Right lobe of liver (tissue), 4 donors: ENCODE measurements around the gene APBB2.
"Not testable (repeated sequence)": the region's sequence is repeated elsewhere in the genome, so short reads cannot be mapped to it uniquely, and the experiment has no call there.

Experiments
- POLR2A ChIP-seq: fragments of 450-650 bp; IDR thresholded peaks from one replicate; pipeline ENCODE4 v1.6.1; 2017; ENCODE audit warnings: antibody characterized with exemption, mild to moderate bottlenecking
- TF ChIP-seq, protein P1 (sequence below), 4 donors: fragments of 200-600 bp in 3 of 4; fragments of 450-650 bp in 1 of 4; IDR thresholded peaks; one replicate each; pipeline versions ENCODE4 v1.5.1 to v1.8.0; 2016 to 2022; ENCODE audit warnings: antibody characterized with exemption in 4 of 4, mild to moderate bottlenecking in 2 of 4
- donor health status: DM: no; HTN: no; CAD: no.
- donor health status: DM: no; HTN: no; CAD: no.
- donor health status: DM: no; HTN: yes; CAD: no.

DNA sequence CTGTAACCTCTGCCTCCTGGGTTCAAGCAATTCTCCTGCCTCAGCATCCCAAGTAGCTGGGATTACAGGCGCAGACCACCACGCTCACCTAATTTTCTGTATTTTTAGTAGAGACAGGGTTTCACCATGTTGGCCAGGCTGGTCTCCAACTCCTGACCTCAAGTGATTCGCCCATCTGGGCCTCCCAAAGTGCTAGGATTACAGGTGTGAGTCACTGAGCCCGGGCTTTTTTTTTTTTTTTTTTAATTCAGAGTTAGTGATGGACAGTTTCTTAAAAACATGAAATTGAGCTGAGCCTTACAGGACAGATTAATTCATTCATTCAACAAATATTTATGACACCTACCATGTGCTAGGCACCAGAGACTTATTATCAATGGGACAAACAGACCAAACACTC is 313.8 kb downstream of the APBB2 start:
- TF ChIP-seq, protein P1, sequence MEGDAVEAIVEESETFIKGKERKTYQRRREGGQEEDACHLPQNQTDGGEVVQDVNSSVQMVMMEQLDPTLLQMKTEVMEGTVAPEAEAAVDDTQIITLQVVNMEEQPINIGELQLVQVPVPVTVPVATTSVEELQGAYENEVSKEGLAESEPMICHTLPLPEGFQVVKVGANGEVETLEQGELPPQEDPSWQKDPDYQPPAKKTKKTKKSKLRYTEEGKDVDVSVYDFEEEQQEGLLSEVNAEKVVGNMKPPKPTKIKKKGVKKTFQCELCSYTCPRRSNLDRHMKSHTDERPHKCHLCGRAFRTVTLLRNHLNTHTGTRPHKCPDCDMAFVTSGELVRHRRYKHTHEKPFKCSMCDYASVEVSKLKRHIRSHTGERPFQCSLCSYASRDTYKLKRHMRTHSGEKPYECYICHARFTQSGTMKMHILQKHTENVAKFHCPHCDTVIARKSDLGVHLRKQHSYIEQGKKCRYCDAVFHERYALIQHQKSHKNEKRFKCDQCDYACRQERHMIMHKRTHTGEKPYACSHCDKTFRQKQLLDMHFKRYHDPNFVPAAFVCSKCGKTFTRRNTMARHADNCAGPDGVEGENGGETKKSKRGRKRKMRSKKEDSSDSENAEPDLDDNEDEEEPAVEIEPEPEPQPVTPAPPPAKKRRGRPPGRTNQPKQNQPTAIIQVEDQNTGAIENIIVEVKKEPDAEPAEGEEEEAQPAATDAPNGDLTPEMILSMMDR (IDR thresholded peaks at IDR 0.05): not testable (repeated sequence)
- not testable (repeated sequence) for TF ChIP-seq POLR2A
